ENCODE data around the gene TOM1L2. TPM values are rescaled to one million over a fixed set of nuclear protein-coding genes. Genes with fewer than 3 reads are reported as not detected.

TOM1L2 gene
- total and polyA plus RNA-seq, 2 experiments from 2014 or later, result 21.5 to 29.6 TPM

DNA sequence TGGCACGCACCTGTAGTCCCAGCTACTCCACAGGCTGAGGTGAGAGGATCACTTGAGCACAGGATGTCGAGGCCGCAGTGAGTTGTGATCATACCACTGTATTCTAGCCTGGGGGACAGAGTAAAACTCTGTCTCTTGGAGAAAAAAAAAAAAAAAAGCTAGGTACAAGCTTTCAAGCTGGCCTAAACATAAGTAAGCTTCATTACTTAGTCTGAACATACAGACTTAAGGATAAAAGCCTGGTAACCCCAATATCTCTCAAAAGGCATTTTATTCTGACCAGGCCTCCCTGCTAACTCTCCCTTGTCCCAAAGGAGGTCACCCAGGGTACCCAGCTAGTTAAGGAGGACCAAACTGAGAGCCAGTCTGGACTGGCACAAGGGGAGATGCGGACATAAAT, 46.2 kb downstream of the TOM1L2 start:
- Histone ChIP-seq H3K9me3 (ENCODE audit: low read depth) (no peaks in the 10 kb centered on the region), H3K36me3 (replicated peaks; ENCODE audit: insufficient read depth, low read depth) (no peaks in the 10 kb centered on the region), H3K4me1 (ENCODE audit: insufficient read depth) (peaks cover 23% of the 10 kb centered on the region), H3K9me2 (replicated peaks; ENCODE audit: insufficient read depth) (no peaks in the 10 kb centered on the region), H2AFZ (no peak overlapping the region), H3K4me3 (no peak overlapping the region), H4K20me1 (ENCODE audit: insufficient read depth, poor library complexity, severe bottlenecking) (no peaks in the 10 kb centered on the region), H3K4me2 (no peak overlapping the region), H3K27me3 (no peaks in the 10 kb centered on the region), H3K79me2 (peaks cover 50% of the 10 kb centered on the region), H3K27ac (no peak overlapping the region)
- TF ChIP-seq EZH2 (IDR thresholded peaks at IDR 0.05; ENCODE audit: borderline replicate concordance) (no peak), EZH2phosphoT487 (IDR thresholded peaks at IDR 0.05; ENCODE audit: low read depth, severe bottlenecking, unreplicated experiment) (no peak)
- DNase-seq (ENCODE audit: low spot score), result no peak
- 70% methylated on average over 4 of the region's 4 CpGs for WGBS (ENCODE audit: low lambda C conversion rate, missing lambda C conversion rate)

DNA sequence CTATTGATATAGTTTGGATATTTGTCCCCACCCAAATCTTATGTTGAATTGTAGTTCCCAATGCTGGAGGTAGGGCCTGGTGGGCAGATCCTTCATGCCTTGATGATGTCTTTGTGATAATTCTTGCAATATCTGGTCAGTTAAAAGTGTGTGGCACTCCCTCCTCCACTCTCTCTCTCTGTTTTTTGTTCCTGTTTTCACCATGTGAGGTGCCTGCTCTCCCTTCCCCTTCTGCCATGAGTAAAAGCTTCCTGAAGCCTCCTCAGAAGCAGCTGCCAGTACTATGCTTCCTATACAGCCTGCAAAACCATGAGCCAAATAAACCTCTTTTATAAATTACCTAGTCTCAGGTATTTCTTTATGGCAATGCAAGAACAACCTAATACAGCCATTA, 47.3 kb downstream of the TOM1L2 start:
- Histone ChIP-seq H3K4me2 (no peak overlapping the region), H3K9me2 (replicated peaks; ENCODE audit: insufficient read depth) (no peaks in the 10 kb centered on the region), H4K20me1 (ENCODE audit: insufficient read depth, poor library complexity, severe bottlenecking) (no peaks in the 10 kb centered on the region), H3K4me1 (ENCODE audit: insufficient read depth) (peaks cover 29% of the 10 kb centered on the region), H3K4me3 (no peak overlapping the region), H3K9me3 (ENCODE audit: low read depth) (no peaks in the 10 kb centered on the region), H3K36me3 (replicated peaks; ENCODE audit: insufficient read depth, low read depth) (no peaks in the 10 kb centered on the region), H3K27me3 (no peaks in the 10 kb centered on the region), H3K27ac (no peak overlapping the region), H3K79me2 (peaks cover 54% of the 10 kb centered on the region), H2AFZ (no peak overlapping the region)
- TF ChIP-seq EZH2 (IDR thresholded peaks at IDR 0.05; ENCODE audit: borderline replicate concordance), result no peak
- TF ChIP-seq, protein P1, sequence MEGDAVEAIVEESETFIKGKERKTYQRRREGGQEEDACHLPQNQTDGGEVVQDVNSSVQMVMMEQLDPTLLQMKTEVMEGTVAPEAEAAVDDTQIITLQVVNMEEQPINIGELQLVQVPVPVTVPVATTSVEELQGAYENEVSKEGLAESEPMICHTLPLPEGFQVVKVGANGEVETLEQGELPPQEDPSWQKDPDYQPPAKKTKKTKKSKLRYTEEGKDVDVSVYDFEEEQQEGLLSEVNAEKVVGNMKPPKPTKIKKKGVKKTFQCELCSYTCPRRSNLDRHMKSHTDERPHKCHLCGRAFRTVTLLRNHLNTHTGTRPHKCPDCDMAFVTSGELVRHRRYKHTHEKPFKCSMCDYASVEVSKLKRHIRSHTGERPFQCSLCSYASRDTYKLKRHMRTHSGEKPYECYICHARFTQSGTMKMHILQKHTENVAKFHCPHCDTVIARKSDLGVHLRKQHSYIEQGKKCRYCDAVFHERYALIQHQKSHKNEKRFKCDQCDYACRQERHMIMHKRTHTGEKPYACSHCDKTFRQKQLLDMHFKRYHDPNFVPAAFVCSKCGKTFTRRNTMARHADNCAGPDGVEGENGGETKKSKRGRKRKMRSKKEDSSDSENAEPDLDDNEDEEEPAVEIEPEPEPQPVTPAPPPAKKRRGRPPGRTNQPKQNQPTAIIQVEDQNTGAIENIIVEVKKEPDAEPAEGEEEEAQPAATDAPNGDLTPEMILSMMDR (IDR thresholded peaks at IDR 0.05; ENCODE audit: poor library complexity), result no peak
- TF ChIP-seq EZH2phosphoT487 (IDR thresholded peaks at IDR 0.05; ENCODE audit: low read depth, severe bottlenecking, unreplicated experiment), result no peak
- DNase-seq (ENCODE audit: low spot score), result no peak

DNA sequence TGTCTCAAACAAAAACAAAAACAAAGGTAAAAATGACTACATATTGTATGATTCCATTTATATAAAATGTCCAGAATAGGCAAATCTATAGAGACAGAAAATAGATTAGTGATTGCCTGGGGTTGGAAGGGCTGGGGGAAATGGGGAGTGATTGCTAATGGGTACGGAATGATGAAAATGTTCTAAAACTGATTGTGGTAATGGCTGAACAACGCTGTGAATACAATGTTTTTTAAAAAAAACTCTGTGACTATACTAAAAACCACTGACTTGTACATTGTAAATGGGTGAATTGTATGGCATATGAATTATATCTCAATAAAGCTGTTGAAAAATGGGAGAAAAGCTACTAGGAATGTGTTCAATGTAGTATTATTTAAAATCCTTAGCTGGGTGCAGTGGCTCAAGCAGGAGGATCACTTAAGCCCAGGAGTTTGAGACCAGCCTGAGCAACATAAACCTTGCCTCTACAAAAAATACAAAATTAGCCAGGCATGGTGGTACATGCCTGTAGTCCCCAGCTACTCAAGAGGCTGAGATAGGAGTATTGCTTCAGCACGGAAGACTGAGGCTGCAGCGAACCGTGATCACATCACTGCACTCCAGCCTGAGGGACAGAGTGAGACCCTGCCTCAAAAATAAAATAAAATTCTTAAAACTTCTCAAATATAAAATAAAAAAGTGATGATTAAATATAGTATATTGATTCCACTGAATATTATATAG, 47.9 kb downstream of the TOM1L2 start:
- H3K79me2 ChIP-seq, result peaks cover 56% of the 10 kb centered on the region
- no peak overlapping the region for H3K27ac ChIP-seq
- no peaks in the 10 kb centered on the region for H3K27me3 ChIP-seq
- TF ChIP-seq EZH2phosphoT487 (IDR thresholded peaks at IDR 0.05; ENCODE audit: low read depth, severe bottlenecking, unreplicated experiment), result no peak
- TF ChIP-seq, protein P1 (IDR thresholded peaks at IDR 0.05; ENCODE audit: poor library complexity), result no peak
- no peak for TF ChIP-seq EZH2 (IDR thresholded peaks at IDR 0.05; ENCODE audit: borderline replicate concordance)
- WGBS (ENCODE audit: low lambda C conversion rate, missing lambda C conversion rate), result over 99% methylated on average over 5 of the region's 5 CpGs
- H3K4me3 ChIP-seq, result no peak overlapping the region
- no peaks in the 10 kb centered on the region for H3K9me3 ChIP-seq (ENCODE audit: low read depth)
- peaks cover 29% of the 10 kb centered on the region for H3K4me1 ChIP-seq (ENCODE audit: insufficient read depth)
- DNase-seq (ENCODE audit: low spot score), result no peak
- no peak overlapping the region for H2AFZ ChIP-seq
- no peak overlapping the region for H3K4me2 ChIP-seq
- no peaks in the 10 kb centered on the region for H4K20me1 ChIP-seq (ENCODE audit: insufficient read depth, poor library complexity, severe bottlenecking)
- H3K36me3 ChIP-seq (replicated peaks; ENCODE audit: insufficient read depth, low read depth), result no peaks in the 10 kb centered on the region
- no peaks in the 10 kb centered on the region for H3K9me2 ChIP-seq (replicated peaks; ENCODE audit: insufficient read depth)

DNA sequence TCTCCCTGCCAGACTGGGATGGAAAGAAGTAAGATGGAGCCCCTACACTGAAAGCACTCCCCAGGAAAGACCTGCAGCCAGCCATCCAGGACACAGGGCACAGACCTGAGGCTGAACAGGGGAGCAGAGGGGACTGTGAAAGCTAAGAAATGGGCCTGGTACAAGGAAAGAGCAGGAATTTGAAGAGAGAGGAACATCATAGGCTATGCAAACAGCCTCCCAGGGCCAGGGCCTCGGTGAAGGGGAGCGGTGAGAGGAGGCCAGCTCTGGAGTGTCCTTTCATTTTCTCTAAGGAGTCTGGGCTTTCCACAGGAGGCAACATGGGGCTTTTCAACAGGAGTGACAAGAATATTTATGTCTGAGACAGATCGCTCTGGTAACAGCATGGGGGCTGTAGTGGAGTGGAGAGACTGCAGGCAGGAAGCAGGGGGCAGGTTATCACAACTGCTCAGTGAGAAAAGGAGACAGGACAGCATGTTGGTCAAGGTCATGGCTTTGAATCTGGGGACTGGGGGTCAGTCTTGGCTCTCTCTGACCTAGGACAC, 50.1 kb downstream of the TOM1L2 start:
- Histone ChIP-seq H3K36me3 (replicated peaks; ENCODE audit: insufficient read depth, low read depth) (no peaks in the 10 kb centered on the region), H3K4me3 (no peak overlapping the region), H3K27me3 (no peaks in the 10 kb centered on the region), H3K9me2 (replicated peaks; ENCODE audit: insufficient read depth) (no peaks in the 10 kb centered on the region), H2AFZ (no peak overlapping the region), H3K79me2 (peaks cover 44% of the 10 kb centered on the region), H3K27ac (peak overlapping the region; percentile 85), H3K4me1 (ENCODE audit: insufficient read depth) (peaks cover 35% of the 10 kb centered on the region), H3K9me3 (ENCODE audit: low read depth) (no peaks in the 10 kb centered on the region), H4K20me1 (ENCODE audit: insufficient read depth, poor library complexity, severe bottlenecking) (no peaks in the 10 kb centered on the region), H3K4me2 (peak overlapping the region; percentile 53)
- TF ChIP-seq EZH2phosphoT487 (IDR thresholded peaks at IDR 0.05; ENCODE audit: low read depth, severe bottlenecking, unreplicated experiment), result no peak
- TF ChIP-seq, protein P1 (IDR thresholded peaks at IDR 0.05; ENCODE audit: poor library complexity), result peak; percentile 6
- no peak for TF ChIP-seq EZH2 (IDR thresholded peaks at IDR 0.05; ENCODE audit: borderline replicate concordance)
- peak; percentile 37 for DNase-seq (ENCODE audit: low spot score)
- WGBS (ENCODE audit: low lambda C conversion rate, missing lambda C conversion rate), result 35% methylated on average over 3 of the region's 3 CpGs
